Duodenal mucosa (tissue), 2 donors: ENCODE results near the gene CBX5.
"Not testable (repeated sequence)": the region's sequence is repeated elsewhere in the genome, so short reads cannot be mapped to it uniquely, and the experiment has no call there.

Experiments used
- H3K27ac ChIP-seq: one replicate; pipeline ENCODE4 v1.7.0; 2013; ENCODE audit warnings: low read depth, low read length
- H3K27me3 ChIP-seq, 2 donors: one replicate each; pipeline ENCODE4 v1.7.0; 2013; ENCODE audit warnings: low read length in 2 of 2, control low read depth in 1 of 2; ENCODE audit not compliant: insufficient read depth in 2 of 2, control insufficient read depth in 1 of 2
- H3K36me3 ChIP-seq, 2 donors: one replicate each; pipeline ENCODE4 v1.7.0; 2013; ENCODE audit warnings: low read length in 2 of 2, control low read depth in 1 of 2; ENCODE audit not compliant: insufficient read depth in 2 of 2, control insufficient read depth in 1 of 2
- H3K4me1 ChIP-seq, 2 donors: one replicate each; pipeline ENCODE4 v1.7.0; 2013; ENCODE audit warnings: low read length in 2 of 2, control low read depth in 1 of 2; ENCODE audit not compliant: insufficient read depth in 2 of 2, control insufficient read depth in 1 of 2
- H3K4me3 ChIP-seq, 2 donors: one replicate each; pipeline ENCODE4 v1.7.0; 2013; ENCODE audit warnings: low read length in 2 of 2, low read depth in 1 of 2
- H3K9ac ChIP-seq, 2 donors: one replicate each; pipeline ENCODE4 v1.7.0; 2013; ENCODE audit warnings: low read length in 2 of 2, low read depth in 1 of 2
- H3K9me3 ChIP-seq, 2 donors: one replicate each; pipeline ENCODE4 v1.7.0; 2013; ENCODE audit warnings: low read length in 2 of 2, control low read depth in 1 of 2; ENCODE audit not compliant: control insufficient read depth in 1 of 2

The CBX5 gene

GRCh38 chr12:54279632-54280467, at the start of gene CBX5:
TSS of gene CBX5 (minus strand) at chr12:54280122. CDS start at chr12:54257650, 22,472 bp downstream.
- Histone ChIP-seq H3K4me3 (peak within 1 kb of the TSS; percentile 88 to 100), H3K27ac (peak within 1 kb of the TSS; percentile 87), H3K9me3 (no peaks in the 10 kb centered on the region), H3K36me3 (peaks cover 28 to 29% of the 10 kb centered on the region in 2 donors), H3K4me1 (peaks cover 37 to 57% of the 10 kb centered on the region in 2 donors), H3K9ac (peak within 1 kb of the TSS; percentile 98 to 99), H3K27me3 (no peaks in the 10 kb centered on the region)

DNA sequence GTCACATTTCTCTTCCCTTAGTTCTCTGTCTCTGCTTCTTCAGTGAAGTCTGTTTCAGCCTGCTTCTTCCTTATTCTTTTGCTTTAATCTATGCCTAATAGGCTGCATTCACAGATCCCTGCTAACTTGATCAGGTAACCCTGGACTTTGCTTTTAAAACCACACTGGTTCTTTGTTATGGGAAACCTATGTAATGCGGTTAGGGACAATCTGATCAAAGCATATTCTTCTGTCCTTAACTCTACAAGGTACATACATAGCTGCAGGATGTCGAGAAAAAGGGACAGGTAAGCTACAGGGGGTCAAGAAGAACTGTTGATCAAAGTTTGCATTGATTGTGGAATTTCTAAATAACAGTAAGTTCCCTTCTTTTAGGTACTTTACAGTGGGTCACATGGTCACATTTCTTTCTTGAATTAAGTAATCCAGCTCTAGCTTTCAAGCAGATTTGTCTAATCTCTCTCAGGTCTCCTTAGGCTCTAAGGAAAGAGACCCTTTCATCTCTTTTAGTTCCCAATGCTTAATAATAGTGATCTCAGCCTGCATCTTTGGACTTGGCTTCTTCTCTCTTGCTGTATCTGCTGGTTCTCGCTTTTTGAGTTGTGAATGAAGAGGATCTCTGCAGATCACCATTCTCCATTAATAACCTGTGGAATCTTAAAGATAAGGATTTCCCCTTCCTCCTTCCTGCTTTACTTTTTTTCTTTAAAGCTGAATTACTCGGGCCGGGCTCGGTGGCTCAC, 48.8 kb upstream of the CBX5 start:
- H3K27me3 ChIP-seq: no peaks in the 10 kb centered on the region
- peak overlapping the region; percentile 11 to 43 for H3K4me3 ChIP-seq
- no peaks in the 10 kb centered on the region for H3K9me3 ChIP-seq
- H3K27ac ChIP-seq: no peak overlapping the region
- H3K4me1 ChIP-seq: peaks cover 28 to 30% of the 10 kb centered on the region in 2 donors
- peak overlapping the region in 1 of 2 donors; percentile 6 for H3K9ac ChIP-seq
- H3K36me3 ChIP-seq: peaks cover 0 to 10% of the 10 kb centered on the region in 2 donors

GRCh38 chr12:54325442-54326109, 45.7 kb upstream of the CBX5 start:
- H3K36me3 ChIP-seq, H3K27me3 ChIP-seq, H3K9me3 ChIP-seq: not testable (repeated sequence)
- Histone ChIP-seq H3K27ac (peak overlapping the region; percentile 65), H3K9ac (peak overlapping the region; percentile 92 to 99), H3K4me1 (peaks cover 23 to 26% of the 10 kb centered on the region in 2 donors), H3K4me3 (peak overlapping the region; percentile 83 to 100)

DNA sequence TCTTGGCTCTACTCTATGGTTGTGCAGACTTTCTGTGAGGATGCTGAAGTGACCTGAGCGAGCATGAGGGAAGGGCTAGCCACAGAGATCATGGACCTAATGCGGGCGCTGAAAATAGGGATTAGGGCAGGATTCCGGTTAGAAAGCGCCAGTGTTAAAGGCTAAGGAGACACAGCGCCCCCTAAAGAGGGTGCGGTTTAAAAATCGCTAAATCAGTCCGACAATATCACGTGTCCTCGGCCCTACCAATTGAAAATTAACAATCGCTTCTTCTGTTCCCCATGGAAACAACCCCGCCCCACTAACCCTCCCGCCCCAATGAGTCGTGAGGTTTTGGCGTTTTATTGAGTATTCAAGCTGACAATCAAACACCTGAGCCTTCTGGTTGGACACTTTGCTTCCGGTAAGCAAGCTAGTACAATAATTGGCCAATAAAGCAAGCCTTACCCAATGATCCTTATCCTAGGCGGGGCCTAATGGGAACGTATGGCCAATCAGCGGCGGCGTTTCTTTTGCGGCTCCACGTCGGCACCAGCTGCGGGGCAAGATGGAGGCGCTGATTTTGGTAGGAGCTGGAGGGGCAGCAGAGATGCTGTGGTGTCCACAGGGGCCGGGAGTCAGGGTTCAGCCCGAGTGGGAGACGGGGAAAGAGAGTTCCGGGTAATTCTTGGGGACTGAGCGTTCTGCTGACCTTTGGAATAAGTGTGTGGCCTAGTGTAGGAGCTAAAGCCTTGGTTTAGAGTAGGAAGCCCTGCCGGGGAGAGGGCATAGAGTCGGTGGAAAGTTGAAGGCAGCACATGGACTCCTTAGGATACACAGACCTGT, 44.9 kb upstream of the CBX5 start, which contains the start of gene COPZ1:
Gene COPZ1 (plus strand): TSS at position 515 of the 825 bp plus-strand sequence. CDS start 33 bp downstream, at position 548.
- Histone ChIP-seq H3K4me1 (peaks cover 15 to 18% of the 10 kb centered on the region in 2 donors), H3K9me3 (no peaks in the 10 kb centered on the region), H3K36me3 (peaks cover 0 to 4% of the 10 kb centered on the region in 2 donors), H3K9ac (peak within 1 kb of the TSS; percentile 92 to 99), H3K4me3 (peak within 1 kb of the TSS; percentile 83 to 100), H3K27ac (peak within 1 kb of the TSS; percentile 65), H3K27me3 (no peaks in the 10 kb centered on the region)

GRCh38 chr12:54321363-54321762, 41.4 kb upstream of the CBX5 start:
- peaks cover 1 to 2% of the 10 kb centered on the region in 2 donors for H3K4me1 ChIP-seq
- no peak overlapping the region for H3K27ac ChIP-seq
- no peak overlapping the region for H3K4me3 ChIP-seq
- H3K36me3 ChIP-seq: no peaks in the 10 kb centered on the region
- no peaks in the 10 kb centered on the region for H3K9me3 ChIP-seq
- H3K9ac ChIP-seq: no peak overlapping the region
- H3K27me3 ChIP-seq: no peaks in the 10 kb centered on the region

GRCh38 chr12:54312309-54312708, 32.4 kb upstream of the CBX5 start:
- H3K27ac ChIP-seq, H3K36me3 ChIP-seq, H3K4me3 ChIP-seq, H3K9me3 ChIP-seq, H3K9ac ChIP-seq, H3K27me3 ChIP-seq, H3K4me1 ChIP-seq: not testable (repeated sequence)

DNA sequence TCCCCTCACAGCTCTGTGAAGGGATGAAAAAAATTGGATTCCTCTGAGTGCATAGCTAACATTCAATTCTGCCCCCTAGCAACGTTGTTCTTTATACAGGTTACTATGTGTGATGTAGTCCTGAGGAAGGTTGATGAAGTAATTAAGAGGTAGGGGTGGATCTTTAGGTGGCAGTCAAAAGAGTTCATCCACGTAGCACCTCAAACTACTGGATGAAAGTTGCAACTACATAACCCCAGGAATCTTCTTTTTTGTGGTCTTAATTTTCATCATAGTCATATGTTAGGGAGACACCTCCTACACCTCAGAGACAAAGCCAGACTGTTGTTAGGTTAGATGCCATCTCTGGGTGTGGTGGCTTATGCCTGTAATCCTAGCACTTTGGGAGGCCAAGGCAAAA, 31.1 kb upstream of the CBX5 start:
- Histone ChIP-seq H3K9ac (no peak overlapping the region), H3K4me1 (peaks cover 6 to 9% of the 10 kb centered on the region in 2 donors), H3K4me3 (no peak overlapping the region), H3K9me3 (no peaks in the 10 kb centered on the region), H3K27ac (no peak overlapping the region), H3K36me3 (no peaks in the 10 kb centered on the region), H3K27me3 (no peaks in the 10 kb centered on the region)

DNA sequence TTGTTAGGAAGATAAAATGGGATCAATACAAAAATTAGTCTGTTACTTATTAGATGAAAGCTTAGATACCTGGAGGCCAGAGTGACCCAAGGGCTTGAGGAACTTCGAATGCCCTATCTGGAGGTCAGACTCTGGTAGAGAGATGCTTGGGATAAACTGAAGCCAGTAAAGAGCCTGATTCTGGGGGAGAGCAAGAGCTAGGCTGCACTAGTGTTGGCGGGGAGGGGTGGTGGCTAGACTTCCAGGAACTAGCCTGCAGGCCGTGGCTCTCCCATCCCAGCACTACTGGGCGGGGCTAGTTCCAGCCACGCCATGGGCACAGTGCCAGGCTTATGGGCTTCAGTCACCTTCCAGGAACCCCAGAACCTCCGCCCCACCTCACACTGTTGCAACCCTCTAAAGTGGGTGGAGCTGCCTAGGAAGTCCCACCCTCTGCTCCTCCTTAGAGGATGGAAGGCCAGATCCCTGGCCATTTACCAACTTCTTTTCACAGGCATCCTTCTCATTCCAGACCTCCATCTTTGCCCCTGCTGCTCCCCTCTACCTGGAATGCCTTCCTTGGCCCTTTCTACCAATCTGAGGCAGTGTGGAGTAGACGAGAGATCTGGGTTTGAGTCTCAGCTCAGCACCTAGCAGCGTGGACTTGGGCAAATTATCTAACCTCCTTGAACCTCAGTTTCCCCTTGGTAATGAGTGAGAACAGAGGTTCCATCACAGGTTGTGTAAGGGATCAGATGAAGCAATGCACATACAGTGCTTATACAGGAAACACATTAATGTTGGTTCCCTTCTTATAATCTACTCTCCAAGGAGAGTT, 27.2 kb upstream of the CBX5 start:
- H3K9me3 ChIP-seq: no peaks in the 10 kb centered on the region
- H3K27ac ChIP-seq: no peak overlapping the region
- H3K4me3 ChIP-seq: no peak overlapping the region
- peaks cover 15 to 19% of the 10 kb centered on the region in 2 donors for H3K4me1 ChIP-seq
- no peak overlapping the region for H3K9ac ChIP-seq
- no peaks in the 10 kb centered on the region for H3K36me3 ChIP-seq
- H3K27me3 ChIP-seq: peaks cover 8 to 11% of the 10 kb centered on the region in 2 donors
